ENCODE measurements around the gene CRIP2. TPM values are rescaled to one million over a fixed set of nuclear protein-coding genes. Genes with fewer than 3 reads are reported as not detected.

Gene CRIP2
- total and polyA plus RNA-seq, 9 of the 15 experiments (the other 6 are each of a cell fraction or from before 2014, with no cell fraction given), result 0.18 to 2.0 (median 0.69) TPM; not detected in 1

DNA sequence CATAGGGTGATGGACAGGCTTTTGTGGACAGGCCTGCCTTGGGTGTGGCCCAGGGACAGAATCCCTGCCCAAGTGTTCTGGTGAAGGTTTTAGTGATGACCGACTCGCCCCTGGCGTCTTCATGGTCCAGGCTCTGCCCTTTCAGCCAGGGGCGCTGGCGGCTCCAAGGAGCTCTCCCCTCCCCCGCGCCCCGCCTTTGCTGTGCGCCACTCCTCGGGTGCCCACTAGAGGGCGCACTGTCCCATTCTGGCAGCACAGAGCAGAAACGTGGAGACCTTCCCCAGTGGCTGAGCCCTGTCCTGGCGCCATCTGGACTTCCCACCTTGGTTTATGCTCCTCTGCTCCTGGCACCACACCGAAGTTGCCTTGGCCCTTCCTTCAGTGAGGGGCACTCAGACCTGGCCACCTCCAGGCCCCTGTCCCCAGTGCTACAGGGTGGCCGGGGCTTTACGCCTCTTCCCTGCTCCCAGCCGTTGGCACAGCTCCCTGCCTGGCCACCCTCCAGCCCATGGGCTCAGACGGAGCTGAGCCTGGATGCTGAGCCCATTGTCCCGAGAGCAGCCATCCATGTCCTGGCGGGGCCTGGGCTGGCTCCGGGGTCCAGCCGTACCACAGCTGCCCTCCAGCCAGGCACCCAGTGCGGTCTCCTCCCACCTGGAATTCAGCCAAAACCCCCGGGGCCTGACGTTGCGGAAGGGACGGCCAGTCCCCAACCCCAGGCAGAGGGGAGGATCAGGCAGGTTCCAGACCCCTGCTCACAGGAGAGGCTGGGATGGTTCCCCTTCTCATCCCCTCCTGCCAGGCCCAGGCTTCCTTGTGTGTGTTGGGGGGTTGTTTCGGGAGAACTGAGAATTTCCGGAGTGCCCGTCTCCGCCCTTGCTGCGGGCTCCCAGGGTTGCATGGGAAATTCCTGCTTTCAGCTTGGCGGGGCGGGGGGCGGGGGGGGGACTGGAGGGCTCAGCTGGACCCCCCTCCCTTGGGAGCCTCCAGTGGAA lies 6.5 kb downstream of the CRIP2 start (continued):
- TF ChIP-seq, protein P1, sequence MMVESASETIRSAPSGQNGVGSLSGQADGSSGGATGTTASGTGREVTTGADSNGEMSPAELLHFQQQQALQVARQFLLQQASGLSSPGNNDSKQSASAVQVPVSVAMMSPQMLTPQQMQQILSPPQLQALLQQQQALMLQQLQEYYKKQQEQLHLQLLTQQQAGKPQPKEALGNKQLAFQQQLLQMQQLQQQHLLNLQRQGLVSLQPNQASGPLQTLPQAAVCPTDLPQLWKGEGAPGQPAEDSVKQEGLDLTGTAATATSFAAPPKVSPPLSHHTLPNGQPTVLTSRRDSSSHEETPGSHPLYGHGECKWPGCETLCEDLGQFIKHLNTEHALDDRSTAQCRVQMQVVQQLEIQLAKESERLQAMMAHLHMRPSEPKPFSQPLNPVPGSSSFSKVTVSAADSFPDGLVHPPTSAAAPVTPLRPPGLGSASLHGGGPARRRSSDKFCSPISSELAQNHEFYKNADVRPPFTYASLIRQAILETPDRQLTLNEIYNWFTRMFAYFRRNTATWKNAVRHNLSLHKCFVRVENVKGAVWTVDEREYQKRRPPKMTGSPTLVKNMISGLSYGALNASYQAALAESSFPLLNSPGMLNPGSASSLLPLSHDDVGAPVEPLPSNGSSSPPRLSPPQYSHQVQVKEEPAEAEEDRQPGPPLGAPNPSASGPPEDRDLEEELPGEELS (CRISPR knock-in tag; IDR thresholded peaks at IDR 0.05; ENCODE audit: borderline replicate concordance), result 0 out of 2 replicates have a peak, but pooled peaks have one; percentile 43
- TF ChIP-seq KAT2B (IDR thresholded peaks at IDR 0.05; ENCODE audit: low read depth, low read length) (no peak), ZNF224 (CRISPR knock-in tag; IDR thresholded peaks at IDR 0.05) (no peak), CBFB (CRISPR knock-in tag; IDR thresholded peaks at IDR 0.05) (peak; percentile 58; the same call in 1 of the 2 replicates), DACH1 (IDR thresholded peaks at IDR 0.05; ENCODE audit: partially characterized antibody) (no peak), SP1 (CRISPR knock-in tag; IDR thresholded peaks at IDR 0.05) (peak; percentile 90), NUFIP1 (IDR thresholded peaks at IDR 0.05; ENCODE audit: partially characterized antibody) (no peak), ZNF121 (CRISPR knock-in tag; conservative IDR thresholded peaks at IDR 0.05) (no peak), L3MBTL2 (IDR thresholded peaks at IDR 0.05) (peak; percentile 37; the same call in 1 of the 2 replicates), CBX3 (IDR thresholded peaks at IDR 0.05; ENCODE audit: borderline replicate concordance in 1 of 2, low read length in 2 of 2) (peak in 1 of 2 experiments; percentile 97; a peak in 2 of 3 replicates), MEF2D (tag; conservative IDR thresholded peaks at IDR 0.05; ENCODE audit: low read depth) (no peak), MAFK (IDR thresholded peaks at IDR 0.05; ENCODE audit: low read length) (no peak), ZFX (CRISPR knock-in tag; IDR thresholded peaks at IDR 0.05) (peak; percentile 66), CXXC5 (CRISPR knock-in tag; IDR thresholded peaks at IDR 0.05) (0 out of 2 replicates have a peak, but pooled peaks have one; percentile 17), MIER1 (IDR thresholded peaks at IDR 0.05; ENCODE audit: low read depth) (peak; percentile 27; the same call in 1 of the 2 replicates), MAZ (CRISPR knock-in tag; conservative IDR thresholded peaks at IDR 0.05 in 1 of 2, IDR thresholded peaks at IDR 0.05 in 1 of 2) (peak; percentile 76 to 95), SMAD4 (CRISPR knock-in tag; conservative IDR thresholded peaks at IDR 0.05) (peak; percentile 64; the same call in 1 of the 2 replicates), ZFP1 (CRISPR knock-in tag; IDR thresholded peaks at IDR 0.05) (no peak), RHOXF2B (CRISPR knock-in tag; conservative IDR thresholded peaks at IDR 0.05) (no peak), CCAR2 (IDR thresholded peaks at IDR 0.05; ENCODE audit: low read depth, low read length) (no peak), RB1 (IDR thresholded peaks at IDR 0.05; ENCODE audit: low read depth) (peak; percentile 89), TRIM24 (IDR thresholded peaks at IDR 0.05) (peak in 1 of 2 experiments; percentile 60; a peak in 1 of 4 replicates)
- TF ChIP-seq, protein P2, sequence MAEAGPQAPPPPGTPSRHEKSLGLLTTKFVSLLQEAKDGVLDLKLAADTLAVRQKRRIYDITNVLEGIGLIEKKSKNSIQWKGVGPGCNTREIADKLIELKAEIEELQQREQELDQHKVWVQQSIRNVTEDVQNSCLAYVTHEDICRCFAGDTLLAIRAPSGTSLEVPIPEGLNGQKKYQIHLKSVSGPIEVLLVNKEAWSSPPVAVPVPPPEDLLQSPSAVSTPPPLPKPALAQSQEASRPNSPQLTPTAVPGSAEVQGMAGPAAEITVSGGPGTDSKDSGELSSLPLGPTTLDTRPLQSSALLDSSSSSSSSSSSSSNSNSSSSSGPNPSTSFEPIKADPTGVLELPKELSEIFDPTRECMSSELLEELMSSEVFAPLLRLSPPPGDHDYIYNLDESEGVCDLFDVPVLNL (CRISPR knock-in tag; IDR thresholded peaks at IDR 0.05; ENCODE audit: low read depth), result peak; percentile 48; the same call in 1 of the 2 replicates
- TF ChIP-seq, protein P3, sequence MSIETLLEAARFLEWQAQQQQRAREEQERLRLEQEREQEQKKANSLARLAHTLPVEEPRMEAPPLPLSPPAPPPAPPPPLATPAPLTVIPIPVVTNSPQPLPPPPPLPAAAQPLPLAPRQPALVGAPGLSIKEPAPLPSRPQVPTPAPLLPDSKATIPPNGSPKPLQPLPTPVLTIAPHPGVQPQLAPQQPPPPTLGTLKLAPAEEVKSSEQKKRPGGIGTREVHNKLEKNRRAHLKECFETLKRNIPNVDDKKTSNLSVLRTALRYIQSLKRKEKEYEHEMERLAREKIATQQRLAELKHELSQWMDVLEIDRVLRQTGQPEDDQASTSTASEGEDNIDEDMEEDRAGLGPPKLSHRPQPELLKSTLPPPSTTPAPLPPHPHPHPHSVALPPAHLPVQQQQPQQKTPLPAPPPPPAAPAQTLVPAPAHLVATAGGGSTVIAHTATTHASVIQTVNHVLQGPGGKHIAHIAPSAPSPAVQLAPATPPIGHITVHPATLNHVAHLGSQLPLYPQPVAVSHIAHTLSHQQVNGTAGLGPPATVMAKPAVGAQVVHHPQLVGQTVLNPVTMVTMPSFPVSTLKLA (conservative IDR thresholded peaks at IDR 0.05), result peak in 1 of 2 experiments; percentile 59; a peak in 1 of 4 replicates
